HCT116 (cell line): ENCODE measurements around the gene KRTAP13-2. TPM values are rescaled to one million over a fixed set of nuclear protein-coding genes. Genes with fewer than 3 reads are reported as not detected.

ENCODE experiments used
- ATAC-seq: fragments of 200-7000 bp; cut with Tn5 transposase; 2 replicates; pipeline ENCODE4 v1.9.1; 2020; ENCODE audit warnings: mild to moderate bottlenecking, moderate library complexity
- BruUV-seq: library from RNA; stranded (reverse); fragments of 400-500 nt; replicated peaks from 2 replicates; lab custom pipeline; 2021; lab: Mats Ljungman, UMichigan
- CTCF ChIA-PET: fragments of 300-600 bp; sonication (Branson Sonifier 250); formaldehyde crosslinking; loops from one replicate; lab custom pipeline; 2021; ENCODE audit warnings: antibody characterized with exemption; lab: Charles Lee
- POLR2A ChIA-PET: fragments of 300-600, 350-600 bp; sonication (Branson Sonifier 250); formaldehyde crosslinking; loops from one replicate; lab custom pipeline; 2021; ENCODE audit warnings: antibody characterized with exemption; lab: Charles Lee
- RAD21 ChIA-PET, 2 experiments: fragments of 300-600 bp; sonication (Branson Sonifier 250); formaldehyde crosslinking; loops; one replicate each; lab custom pipeline; 2023; ENCODE audit warnings: low total read pairs in 2 of 2; ENCODE audit not compliant: uncharacterized antibody in 2 of 2, unreplicated experiment in 2 of 2, low non-redundant PET in 1 of 2; lab: Charles Lee
- DNase-seq: peaks from one replicate; pipeline ENCODE4 v3.0.0-alpha.2; 2010; ENCODE audit warnings: low read depth, low spot score
- H2AFZ ChIP-seq: fragments of 200-600 bp; shearing (Covaris generic), sonication (generic); 2 replicates; pipeline ENCODE4 v1.6.1; 2017; ENCODE audit warnings: low read depth, mixed run types, mixed read lengths, antibody characterized with exemption, low read length; ENCODE audit not compliant: poor library complexity, severe bottlenecking
- H3K27ac ChIP-seq: 2 replicates; pipeline ENCODE4 v1.5.1; 2012; ENCODE audit warnings: low read depth, low read length
- H3K27me3 ChIP-seq: fragments of 200-600 bp; sonication (generic); 2 replicates; pipeline ENCODE4 v1.6.1; 2016; ENCODE audit warnings: mixed run types, low read length, mixed read lengths; ENCODE audit not compliant: insufficient read depth
- H3K36me3 ChIP-seq, 2 experiments: fragments of 200-500 bp in 1 of 2; fragments of 200-600 bp in 1 of 2; sonication (Bioruptor generic) in 1 of 2; sonication (generic) in 1 of 2; 2 replicates each; pipeline versions ENCODE4 v1.5.1 to v1.6.1; 2014 to 2016; ENCODE audit warnings: low read length in 2 of 2, inconsistent platforms in 1 of 2, mixed read lengths in 1 of 2, mixed run types in 1 of 2; ENCODE audit not compliant: insufficient read depth in 2 of 2, control insufficient read depth in 1 of 2
- H3K4me1 ChIP-seq, 2 experiments: fragments of 200-600 bp in 1 of 2; sonication (generic) in 1 of 2; 2 replicates each; pipeline versions ENCODE4 v1.5.1 to v1.6.1; 2012 to 2017; ENCODE audit warnings: low read length in 2 of 2, inconsistent platforms in 1 of 2, mild to moderate bottlenecking in 1 of 2, mixed read lengths in 1 of 2, mixed run types in 1 of 2, moderate library complexity in 1 of 2; ENCODE audit not compliant: insufficient read depth in 2 of 2, control insufficient read depth in 1 of 2
- H3K4me2 ChIP-seq: fragments of 200-600 bp; sonication (generic); 2 replicates; pipeline ENCODE4 v1.6.1; 2017; ENCODE audit warnings: mixed run types, low read length, mixed read lengths
- H3K4me3 ChIP-seq, 2 experiments: fragments of 200-600 bp in 1 of 2; sonication (generic) in 1 of 2; replicated peaks in 1 of 2; 2 replicates each; pipeline ENCODE4 v1.5.1; 2011 to 2016; ENCODE audit warnings: low read length in 2 of 2, control low read depth in 1 of 2, low read depth in 1 of 2, mild to moderate bottlenecking in 1 of 2, mixed read lengths in 1 of 2, mixed run types in 1 of 2
- H3K79me2 ChIP-seq: fragments of 200-600 bp; sonication (generic); 2 replicates; pipeline ENCODE4 v1.6.1; 2017; ENCODE audit warnings: mild to moderate bottlenecking, mixed run types, low read length, moderate library complexity, mixed read lengths; ENCODE audit not compliant: insufficient read depth
- H3K9ac ChIP-seq: fragments of 200-600 bp; sonication (generic); 2 replicates; pipeline ENCODE4 v1.6.1; 2016; ENCODE audit warnings: low read length, mixed read lengths
- H3K9me2 ChIP-seq: fragments of 200-600 bp; sonication (generic), shearing (Covaris generic); 2 replicates; pipeline ENCODE4 v1.6.1; 2017; ENCODE audit warnings: mixed run types, mild to moderate bottlenecking, moderate library complexity; ENCODE audit not compliant: insufficient read depth
- H3K9me3 ChIP-seq, 2 experiments: fragments of 200-500 bp in 1 of 2; fragments of 200-600 bp in 1 of 2; sonication (Bioruptor generic) in 1 of 2; sonication (generic) in 1 of 2; 2 replicates each; pipeline ENCODE4 v1.6.1; 2014 to 2017; ENCODE audit warnings: low read length in 2 of 2, mixed read lengths in 2 of 2, inconsistent platforms in 1 of 2, low read depth in 1 of 2, mild to moderate bottlenecking in 1 of 2, mixed run types in 1 of 2, moderate library complexity in 1 of 2; ENCODE audit not compliant: control insufficient read depth in 1 of 2, insufficient read depth in 1 of 2
- H4K20me1 ChIP-seq: fragments of 200-600 bp; sonication (generic), shearing (Covaris generic); 2 replicates; pipeline ENCODE4 v1.6.1; 2017; ENCODE audit warnings: mixed run types, mild to moderate bottlenecking, moderate library complexity; ENCODE audit not compliant: insufficient read depth
- CEBPB ChIP-seq: IDR thresholded peaks from 2 replicates; pipeline ENCODE4 v1.6.1; 2012; ENCODE audit warnings: low read depth
- EZH2 ChIP-seq: fragments of 200-600 bp; sonication (generic); IDR thresholded peaks from 2 replicates; pipeline ENCODE4 v1.6.1; 2017; ENCODE audit warnings: antibody characterized with exemption, mixed run types
- EZH2phosphoT487 ChIP-seq: fragments of 200-600 bp; IDR thresholded peaks from 2 replicates; pipeline ENCODE4 v1.6.1; 2018; ENCODE audit warnings: antibody characterized with exemption, borderline replicate concordance
- FOSL1 ChIP-seq: IDR thresholded peaks from 2 replicates; pipeline ENCODE4 v1.6.1; 2012; ENCODE audit warnings: low read depth
- POLR2AphosphoS5 ChIP-seq: IDR thresholded peaks from 2 replicates; pipeline ENCODE4 v1.6.1; 2011; ENCODE audit warnings: mild to moderate bottlenecking, low read depth, low read length, moderate library complexity
- REST ChIP-seq: IDR thresholded peaks from 2 replicates; pipeline ENCODE4 v1.6.1; 2012; ENCODE audit warnings: low read depth
- SRF ChIP-seq: IDR thresholded peaks from 2 replicates; pipeline ENCODE4 v1.6.1; 2012; ENCODE audit warnings: low read depth
- YY1 ChIP-seq: IDR thresholded peaks from 2 replicates; pipeline ENCODE4 v1.6.1; 2011; ENCODE audit warnings: low read length, low read depth, moderate library complexity, mild to moderate bottlenecking; ENCODE audit not compliant: insufficient replicate concordance; ENCODE audit errors: extremely low read depth
- ZBTB33 ChIP-seq: IDR thresholded peaks from 2 replicates; pipeline ENCODE4 v1.6.1; 2011; ENCODE audit warnings: mild to moderate bottlenecking, low read length, moderate library complexity; ENCODE audit not compliant: insufficient replicate concordance; ENCODE audit errors: extremely low read depth
- ZFX ChIP-seq: fragments of 450-650 bp; IDR thresholded peaks from 2 replicates; pipeline ENCODE4 v1.6.1; 2017
- intact Hi-C: fragments of 100-400 bp; cut with micrococcal nuclease; formaldehyde crosslinking; loops from 2 replicates; pipeline ENCODE4 v1.10.0; 2022
- total RNA-seq: library from RNA; stranded (reverse); gene quantifications from one replicate; pipeline ENCODE4 v1.2.1, GENCODE V29; 2021; ENCODE audit not compliant: unreplicated experiment

The KRTAP13-2 gene
- total RNA-seq, 1 experiment from 2014 or later = not detected

- Histone ChIP-seq H3K4me2 (no peak overlapping the region), H3K4me3 (no peak overlapping the region), H4K20me1 (no peaks in the 10 kb centered on the region), H3K27me3 (no peaks in the 10 kb centered on the region), H2AFZ (no peak overlapping the region), H3K9me2 (no peaks in the 10 kb centered on the region), H3K9ac (no peak overlapping the region), H3K36me3 (no peaks in the 10 kb centered on the region), H3K9me3 (peaks cover 7 to 21% of the 10 kb centered on the region in 2 experiments; a peak in 2 of 4 replicates), H3K27ac (no peak overlapping the region), H3K4me1 (no peaks in the 10 kb centered on the region), H3K79me2 (no peaks in the 10 kb centered on the region)
- POLR2A ChIA-PET = no interaction called here
- no peak for DNase-seq
- no TSS peak for BruUV-seq
- TF ChIP-seq EZH2 = no peak
- TF ChIP-seq SRF = no peak
- TF ChIP-seq REST = no peak
- TF ChIP-seq ZBTB33 = no peak
- no peak for TF ChIP-seq POLR2AphosphoS5
- TF ChIP-seq EZH2phosphoT487 = no peak
- no peak for TF ChIP-seq ZFX
- no peak for TF ChIP-seq YY1
- no peak for TF ChIP-seq FOSL1
- TF ChIP-seq CEBPB = no peak
- CTCF ChIA-PET = no interaction called here
- no peak for ATAC-seq
- RAD21 ChIA-PET = no interaction called here
- intact Hi-C loops = no loop called here
Measured at GRCh38 chr21:30391492-30392025, 19.5 kb upstream of the KRTAP13-2 start.
